ENCODE results near the gene CDH8.

- TF ChIP-seq CEBPB (IDR thresholded peaks at IDR 0.05) (no peak), CREB1 (IDR thresholded peaks at IDR 0.05; ENCODE audit: low read depth) (no peak)
Measured at GRCh38 chr16:62060089-62060488, 23.9 kb upstream of the CDH8 start.

All from Ishikawa (cell line).